Natural killer cell treated with Interleukin-12 subunit alpha and Interleukin-12 subunit beta and Interleukin-15 and Interleukin-18, amount 100 ng/mL, for 72 hours (primary cell): ENCODE data around the gene GCAT. TPM values are rescaled to one million over a fixed set of nuclear protein-coding genes. Genes with fewer than 3 reads are reported as not detected.

Experiments used
- ATAC-seq, 2 donors: fragments of 150-1000 bp; cut with Tn5 transposase in 1 of 2; sonication (Bioruptor Pico), chemical (Tn5 transposase) in 1 of 2; 2 replicates each; pipeline ENCODE4 v1.10.0; 2021
- DNase-seq: peaks from one replicate; pipeline ENCODE4 v3.0.0; 2022; ENCODE audit warnings: low spot score
- H3K27ac Mint-ChIP-seq, 2 donors: 1 replicate in 1 of 2; 2 replicates in 1 of 2; pipeline ENCODE4 v1.8.0; 2022; ENCODE audit warnings: mixed read lengths in 2 of 2, mild to moderate bottlenecking in 1 of 2, moderate library complexity in 1 of 2
- H3K27me3 Mint-ChIP-seq, 2 donors: 1 replicate in 1 of 2; 2 replicates in 1 of 2; pipeline ENCODE4 v1.8.0; 2022; ENCODE audit warnings: mixed read lengths in 2 of 2
- H3K36me3 Mint-ChIP-seq: one replicate; pipeline ENCODE4 v1.8.0; 2022; ENCODE audit warnings: mixed read lengths
- H3K4me1 Mint-ChIP-seq, 2 donors: 1 replicate in 1 of 2; 2 replicates in 1 of 2; pipeline ENCODE4 v1.8.0; 2022; ENCODE audit warnings: low read depth in 2 of 2, mixed read lengths in 2 of 2, mild to moderate bottlenecking in 1 of 2
- H3K4me3 Mint-ChIP-seq: one replicate; pipeline ENCODE4 v1.8.0; 2022; ENCODE audit warnings: mixed read lengths
- H3K9me3 Mint-ChIP-seq: 2 replicates; pipeline ENCODE4 v1.8.0; 2022; ENCODE audit warnings: mixed read lengths
- total RNA-seq, 2 donors: library from RNA; stranded (reverse); gene quantifications; one replicate each; pipeline ENCODE4 v1.2.3, GENCODE V29; 2022

GCAT gene
- total RNA-seq, 2 donors from 2014 or later, result 11.5 to 12.3 TPM

DNA sequence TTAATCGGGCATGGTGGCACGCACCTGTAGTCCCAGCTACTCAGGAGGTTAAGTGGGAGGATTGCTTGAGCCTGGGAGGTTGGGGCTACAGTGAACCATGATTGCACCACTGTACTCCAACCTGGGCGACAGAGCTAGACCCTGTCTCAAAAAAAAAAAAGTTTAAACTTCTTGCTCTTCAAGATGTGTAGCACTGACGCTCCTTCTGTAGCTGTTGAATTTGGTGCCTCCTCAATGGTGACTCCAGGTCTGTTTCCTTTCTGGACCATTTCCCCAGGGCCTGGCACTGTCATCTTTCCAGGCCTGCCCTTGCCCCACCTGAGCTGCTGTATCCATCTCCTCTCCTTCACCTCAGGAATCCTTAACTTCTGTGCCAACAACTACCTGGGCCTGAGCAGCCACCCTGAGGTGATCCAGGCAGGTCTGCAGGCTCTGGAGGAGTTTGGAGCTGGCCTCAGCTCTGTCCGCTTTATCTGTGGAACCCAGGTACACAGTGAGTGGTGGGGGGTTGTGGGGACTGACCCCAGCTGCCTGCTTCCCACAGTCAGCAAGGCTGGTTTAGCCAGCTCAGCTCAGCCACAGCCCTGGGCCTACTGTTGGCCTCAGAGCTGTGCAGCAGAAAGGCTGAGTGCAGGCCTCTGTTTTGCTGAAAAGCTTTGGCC lies 2.1 kb downstream of the GCAT start:
- Mint-ChIP-seq H3K27me3 (peaks cover 13 to 22% of the 10 kb centered on the region in 2 donors), H3K4me1 (peaks cover 13 to 27% of the 10 kb centered on the region in 2 donors), H3K4me3 (no peak overlapping the region), H3K27ac (no peak overlapping the region), H3K9me3 (peaks cover 3% of the 10 kb centered on the region), H3K36me3 (peaks cover 4% of the 10 kb centered on the region)
- DNase-seq, result no peak
- ATAC-seq, result no peak

GRCh38 chr22:37811867-37812266 lies 4.1 kb downstream of the GCAT start:
- H3K36me3 Mint-ChIP-seq, result no peaks in the 10 kb centered on the region
- no peak overlapping the region for H3K4me3 Mint-ChIP-seq
- peaks cover 3 to 10% of the 10 kb centered on the region in 2 donors for H3K4me1 Mint-ChIP-seq
- DNase-seq, result no peak
- peaks cover 3 to 6% of the 10 kb centered on the region in 2 donors for H3K27me3 Mint-ChIP-seq
- ATAC-seq, result no peak
- H3K27ac Mint-ChIP-seq, result no peak overlapping the region
- no peaks in the 10 kb centered on the region for H3K9me3 Mint-ChIP-seq

DNA sequence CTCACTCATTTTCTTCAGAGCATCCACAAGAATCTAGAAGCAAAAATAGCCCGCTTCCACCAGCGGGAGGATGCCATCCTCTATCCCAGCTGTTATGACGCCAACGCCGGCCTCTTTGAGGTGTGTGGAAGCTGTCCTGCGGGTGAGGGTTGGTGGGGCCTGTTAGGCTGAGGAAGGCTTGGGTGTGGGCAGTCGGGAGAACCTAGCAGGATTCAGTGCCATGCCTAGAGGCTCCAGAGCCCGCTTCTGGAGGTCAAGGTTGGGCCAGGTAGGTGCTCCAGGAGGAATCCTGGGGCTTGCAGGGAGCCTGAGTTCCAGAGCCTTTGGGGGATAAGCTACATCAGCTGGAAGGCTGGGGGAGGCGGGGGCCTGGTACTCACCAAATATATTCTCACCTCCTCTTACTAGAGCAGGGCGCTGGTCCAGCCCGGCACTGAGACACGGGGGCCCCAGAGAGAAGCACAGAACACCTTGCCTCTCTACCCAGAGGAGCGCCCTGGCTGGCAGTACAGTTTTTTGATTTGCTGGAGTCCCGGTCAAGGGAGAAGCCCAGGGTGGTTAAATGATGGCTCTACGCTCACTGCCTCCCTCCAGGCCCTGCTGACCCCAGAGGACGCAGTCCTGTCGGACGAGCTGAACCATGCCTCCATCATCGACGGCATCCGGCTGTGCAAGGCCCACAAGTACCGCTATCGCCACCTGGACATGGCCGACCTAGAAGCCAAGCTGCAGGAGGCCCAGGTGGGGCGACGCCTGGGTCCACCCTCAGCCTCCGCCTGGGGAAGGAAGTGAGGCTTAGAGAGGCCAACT lies 5.3 kb downstream of the GCAT start:
- no peak for ATAC-seq
- H3K4me1 Mint-ChIP-seq, result peaks cover 7 to 10% of the 10 kb centered on the region in 2 donors

GRCh38 chr22:37815593-37815992 lies 7.9 kb downstream of the GCAT start:
- H3K36me3 Mint-ChIP-seq, result no peaks in the 10 kb centered on the region
- peaks cover 5 to 10% of the 10 kb centered on the region in 2 donors for H3K27me3 Mint-ChIP-seq
- peaks cover 0 to 10% of the 10 kb centered on the region in 2 donors for H3K4me1 Mint-ChIP-seq
- no peak overlapping the region for H3K4me3 Mint-ChIP-seq
- ATAC-seq (no peak), DNase-seq (no peak)
- H3K27ac Mint-ChIP-seq, result no peak overlapping the region
- H3K9me3 Mint-ChIP-seq, result no peaks in the 10 kb centered on the region

More for the DNA sequence above, 5.3 kb downstream of the GCAT start:
- DNase-seq, result no peak
- Mint-ChIP-seq H3K36me3 (no peaks in the 10 kb centered on the region), H3K4me3 (no peak overlapping the region), H3K27ac (no peak overlapping the region), H3K27me3 (peaks cover 6% of the 10 kb centered on the region in 2 donors), H3K9me3 (no peaks in the 10 kb centered on the region)

DNA sequence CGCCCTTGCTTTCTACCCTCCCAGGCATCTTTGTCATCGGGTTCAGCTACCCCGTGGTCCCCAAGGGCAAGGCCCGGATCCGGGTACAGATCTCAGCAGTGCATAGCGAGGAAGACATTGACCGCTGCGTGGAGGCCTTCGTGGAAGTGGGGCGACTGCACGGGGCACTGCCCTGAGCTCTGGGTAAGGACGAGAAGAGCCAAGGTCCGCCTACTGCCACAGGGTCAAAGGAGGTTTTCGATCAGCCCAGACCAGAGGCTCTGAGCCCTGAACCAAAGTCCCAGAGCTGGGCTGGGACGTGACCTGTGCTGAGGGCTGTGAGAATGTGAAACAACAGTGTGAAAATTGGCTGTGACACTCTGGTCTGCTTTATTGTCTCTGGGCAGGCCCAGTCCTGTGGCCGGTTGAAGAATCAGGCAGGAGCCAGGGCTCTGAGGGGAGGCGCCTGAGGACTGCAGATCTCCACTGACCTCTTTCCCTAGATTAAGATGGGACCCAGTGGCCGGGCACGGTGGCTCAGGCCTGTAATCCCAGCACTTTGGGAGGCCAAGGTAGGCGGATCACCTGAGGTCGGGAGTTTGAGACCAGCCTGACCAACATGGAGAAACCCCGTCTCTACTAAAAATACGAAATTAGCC lies 8.9 kb downstream of the GCAT start:
- DNase-seq, result no peak
- no peaks in the 10 kb centered on the region for H3K36me3 Mint-ChIP-seq
- peaks cover 8 to 11% of the 10 kb centered on the region in 2 donors for H3K27me3 Mint-ChIP-seq
- H3K4me1 Mint-ChIP-seq, result peaks cover 0 to 10% of the 10 kb centered on the region in 2 donors
- H3K9me3 Mint-ChIP-seq, result no peaks in the 10 kb centered on the region
- no peak for ATAC-seq
- H3K4me3 Mint-ChIP-seq, result no peak overlapping the region
- H3K27ac Mint-ChIP-seq, result no peak overlapping the region

DNA sequence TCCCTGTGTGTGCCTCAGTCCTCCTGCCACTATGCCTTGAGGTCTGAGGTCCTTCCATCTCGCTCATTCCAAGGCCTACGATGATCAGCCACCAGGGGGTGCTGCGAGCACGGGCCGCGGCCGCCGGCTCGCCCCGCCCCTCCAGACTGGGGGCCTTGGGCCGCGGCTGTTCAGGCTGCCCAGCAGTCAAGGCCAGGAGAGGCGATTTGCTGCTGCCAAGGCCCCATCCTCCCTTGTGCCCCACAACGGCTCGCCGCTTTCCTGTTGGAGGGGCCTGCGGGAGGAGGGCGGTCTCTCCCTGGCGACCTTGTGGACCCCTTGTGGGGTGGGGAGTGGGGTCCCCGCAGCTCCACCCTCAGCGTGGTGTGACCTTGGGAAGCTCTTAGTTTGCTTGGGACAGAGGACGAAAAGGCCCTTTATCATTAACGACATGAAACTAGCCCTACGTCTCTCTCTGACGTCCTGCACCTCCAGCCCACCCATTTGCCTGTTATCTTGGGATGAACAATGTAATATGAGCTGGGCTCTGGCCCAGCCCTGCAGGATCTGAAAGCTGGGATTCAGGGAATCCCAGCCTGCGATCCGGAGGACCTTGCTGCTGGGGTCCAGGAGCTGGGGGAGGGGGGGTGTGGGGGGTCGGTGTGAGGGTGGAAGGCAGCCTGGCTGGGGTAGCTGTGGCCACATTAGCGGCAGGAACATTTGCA lies 10.1 kb downstream of the GCAT start:
- H3K36me3 Mint-ChIP-seq, result no peaks in the 10 kb centered on the region
- no peak overlapping the region for H3K27ac Mint-ChIP-seq
- H3K4me1 Mint-ChIP-seq, result peaks cover 0 to 10% of the 10 kb centered on the region in 2 donors
- H3K4me3 Mint-ChIP-seq, result no peak overlapping the region
- H3K27me3 Mint-ChIP-seq, result peaks cover 8 to 16% of the 10 kb centered on the region in 2 donors
- peak; percentile 82 to 88 for ATAC-seq
- H3K9me3 Mint-ChIP-seq, result no peaks in the 10 kb centered on the region
- DNase-seq, result peak; percentile 78

- Mint-ChIP-seq H3K36me3 (no peaks in the 10 kb centered on the region), H3K4me1 (peaks cover 0 to 10% of the 10 kb centered on the region in 2 donors), H3K9me3 (no peaks in the 10 kb centered on the region), H3K27ac (no peak overlapping the region), H3K4me3 (peak overlapping the region; percentile 48), H3K27me3 (peaks cover 8 to 21% of the 10 kb centered on the region in 2 donors)
- ATAC-seq (peak; percentile 80 to 87), DNase-seq (peak; percentile 75)
Observed at GRCh38 chr22:37818409-37819104, 10.8 kb downstream of the GCAT start.

DNA sequence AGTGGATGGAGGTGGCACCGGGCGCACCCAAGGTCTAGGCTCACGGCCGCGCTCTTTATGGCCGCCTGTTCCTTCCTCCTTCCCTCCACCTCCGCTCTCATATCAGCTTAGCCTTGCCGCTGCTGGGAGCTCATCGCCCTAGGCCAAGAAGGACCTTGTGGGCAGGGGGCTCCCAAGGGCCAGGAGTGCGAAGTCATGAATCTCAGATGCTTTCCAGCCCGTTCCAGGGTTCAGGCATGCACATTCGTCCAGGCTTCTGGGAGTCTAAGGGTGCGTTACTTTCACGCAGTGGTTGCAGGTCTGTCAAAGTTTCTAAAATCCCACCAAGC lies 11.3 kb downstream of the GCAT start:
- peaks cover 0 to 10% of the 10 kb centered on the region in 2 donors for H3K4me1 Mint-ChIP-seq
- DNase-seq, result no peak
- H3K27ac Mint-ChIP-seq, result no peak overlapping the region
- peaks cover 8 to 21% of the 10 kb centered on the region in 2 donors for H3K27me3 Mint-ChIP-seq
- H3K4me3 Mint-ChIP-seq, result peak overlapping the region; percentile 48
- H3K9me3 Mint-ChIP-seq, result no peaks in the 10 kb centered on the region
- H3K36me3 Mint-ChIP-seq, result no peaks in the 10 kb centered on the region
- ATAC-seq, result no peak

- no peak for DNase-seq
- peaks cover 0 to 10% of the 10 kb centered on the region in 2 donors for H3K4me1 Mint-ChIP-seq
- H3K27ac Mint-ChIP-seq, result no peak overlapping the region
- ATAC-seq, result no peak
- H3K4me3 Mint-ChIP-seq, result no peak overlapping the region
- H3K9me3 Mint-ChIP-seq, result no peaks in the 10 kb centered on the region
- no peaks in the 10 kb centered on the region for H3K36me3 Mint-ChIP-seq
- peaks cover 8 to 21% of the 10 kb centered on the region in 2 donors for H3K27me3 Mint-ChIP-seq
Observed at GRCh38 chr22:37820350-37820749, 12.6 kb downstream of the GCAT start.

- Mint-ChIP-seq H3K36me3 (no peaks in the 10 kb centered on the region), H3K27ac (no peak overlapping the region), H3K4me1 (peaks cover 5 to 13% of the 10 kb centered on the region in 2 donors), H3K4me3 (peak overlapping the region; percentile 13), H3K9me3 (no peaks in the 10 kb centered on the region), H3K27me3 (peaks cover 8 to 21% of the 10 kb centered on the region in 2 donors)
- no peak for DNase-seq
- ATAC-seq, result no peak
Observed at GRCh38 chr22:37822079-37822833, 14.5 kb downstream of the GCAT start.

- peak within 1 kb of the TSS; percentile 37 for H3K4me3 Mint-ChIP-seq
- ATAC-seq (no peak), DNase-seq (no peak)
- peaks cover 5 to 6% of the 10 kb centered on the region in 2 donors for H3K4me1 Mint-ChIP-seq
- peaks cover 8 to 18% of the 10 kb centered on the region in 2 donors for H3K27me3 Mint-ChIP-seq
- no peak within 1 kb of the TSS for H3K27ac Mint-ChIP-seq
- no peaks in the 10 kb centered on the region for H3K36me3 Mint-ChIP-seq
- no peaks in the 10 kb centered on the region for H3K9me3 Mint-ChIP-seq
Observed at GRCh38 chr22:37823134-37823985, 15.6 kb downstream of the GCAT start, which contains the start of gene GALR3. GALR3 (plus strand) TSS chr22:37823382; CDS start chr22:37823407, 25 bp downstream.
